Hepatic stellate cell (primary cell): ENCODE measurements around the gene SLC26A1.
"Not testable (repeated sequence)": the region's sequence is repeated elsewhere in the genome, so short reads cannot be mapped to it uniquely, and the experiment has no call there.

Experiments
- DNase-seq: peaks from one replicate; pipeline ENCODE4 v3.0.0; 2011; ENCODE audit warnings: low spot score

SLC26A1 gene

GRCh38 chr4:1013225-1014073, 20.2 kb upstream of the SLC26A1 start:
- DNase-seq, result no peak

GRCh38 chr4:1012034-1012739, 19.0 kb upstream of the SLC26A1 start:
- no peak for DNase-seq

- no peak for DNase-seq
Observed at GRCh38 chr4:1011666-1012033, 18.4 kb upstream of the SLC26A1 start.

GRCh38 chr4:1011022-1011665, 17.9 kb upstream of the SLC26A1 start, which contains the start of gene FGFRL1:
Gene FGFRL1 (plus strand): TSS chr4:1011626. CDS start chr4:1012486, 860 bp downstream.
- DNase-seq, result peak; percentile 97

GRCh38 chr4:1010395-1011021, 17.3 kb upstream of the SLC26A1 start:
- DNase-seq, result peak; percentile 83

- peak; percentile 77 for DNase-seq
Observed at GRCh38 chr4:1009542-1010394, 16.6 kb upstream of the SLC26A1 start.

GRCh38 chr4:1008840-1009541, 15.8 kb upstream of the SLC26A1 start:
- no peak for DNase-seq

GRCh38 chr4:1006856-1007255, 13.7 kb upstream of the SLC26A1 start:
- DNase-seq, result no peak

- DNase-seq, result no peak
Observed at GRCh38 chr4:1004557-1005485, 11.6 kb upstream of the SLC26A1 start.

- no peak for DNase-seq
Observed at GRCh38 chr4:1004071-1004418, 10.8 kb upstream of the SLC26A1 start.

GRCh38 chr4:1003271-1004070, 10.3 kb upstream of the SLC26A1 start:
- no peak for DNase-seq

GRCh38 chr4:1002631-1003251, 9.5 kb upstream of the SLC26A1 start:
- no peak for DNase-seq

- DNase-seq, result no peak
Observed at GRCh38 chr4:1002131-1002630, 9.0 kb upstream of the SLC26A1 start.

- no peak for DNase-seq
Observed at GRCh38 chr4:1001561-1002130, 8.4 kb upstream of the SLC26A1 start.

- no peak for DNase-seq
Observed at GRCh38 chr4:1000686-1001260, 7.6 kb upstream of the SLC26A1 start.

GRCh38 chr4:999882-1000425, 6.8 kb upstream of the SLC26A1 start:
- no peak for DNase-seq

- DNase-seq, result not testable (repeated sequence)
Observed at GRCh38 chr4:999240-999863, 6.1 kb upstream of the SLC26A1 start.
